H9 (cell line): ENCODE data around the gene GCLC. TPM values are rescaled to one million over a fixed set of nuclear protein-coding genes. Genes with fewer than 3 reads are reported as not detected.

Source experiments
- DNase-seq: peaks from one replicate; pipeline ENCODE4 v3.0.0-alpha.2; 2017
- H2AFZ ChIP-seq: one replicate; pipeline ENCODE4 v1.6.1; 2013; ENCODE audit warnings: mild to moderate bottlenecking, low read length, control low read depth, moderate library complexity
- H2AK5ac ChIP-seq: 2 replicates; pipeline ENCODE4 v1.6.1; 2013; ENCODE audit warnings: low read length, control low read depth, mixed read lengths; ENCODE audit not compliant: insufficient read length
- H2BK120ac ChIP-seq: one replicate; pipeline ENCODE4 v1.6.1; 2013; ENCODE audit warnings: low read depth, mild to moderate bottlenecking, low read length, control low read depth, inconsistent platforms; ENCODE audit not compliant: poor library complexity, severe bottlenecking
- H2BK12ac ChIP-seq: 2 replicates; pipeline ENCODE4 v1.6.1; 2013; ENCODE audit warnings: low read length, control low read depth, mixed read lengths, low read depth; ENCODE audit not compliant: insufficient read length
- H2BK15ac ChIP-seq: 2 replicates; pipeline ENCODE4 v1.6.1; 2013; ENCODE audit warnings: low read depth, low read length, control low read depth
- H2BK20ac ChIP-seq: one replicate; pipeline ENCODE4 v1.6.1; 2013; ENCODE audit warnings: low read depth, mild to moderate bottlenecking, low read length, control low read depth, inconsistent platforms; ENCODE audit not compliant: poor library complexity, severe bottlenecking
- H2BK5ac ChIP-seq: 2 replicates; pipeline ENCODE4 v1.6.1; 2013; ENCODE audit warnings: low read length, control low read depth, mixed read lengths; ENCODE audit not compliant: insufficient read length
- H3K14ac ChIP-seq: 2 replicates; pipeline ENCODE4 v1.6.1; 2013; ENCODE audit warnings: low read length, control low read depth; ENCODE audit not compliant: insufficient read depth
- H3K18ac ChIP-seq: 2 replicates; pipeline ENCODE4 v1.6.1; 2013; ENCODE audit warnings: low read depth, mild to moderate bottlenecking, mixed read lengths, low read length, control low read depth; ENCODE audit not compliant: insufficient read length
- H3K23ac ChIP-seq: 2 replicates; pipeline ENCODE4 v1.6.1; 2013; ENCODE audit warnings: low read length, control low read depth, mixed read lengths, low read depth; ENCODE audit not compliant: insufficient read length
- H3K23me2 ChIP-seq: 2 replicates; pipeline ENCODE4 v1.6.1; 2013; ENCODE audit warnings: low read depth, mild to moderate bottlenecking, mixed read lengths, low read length, control low read depth; ENCODE audit not compliant: insufficient read length, poor library complexity, severe bottlenecking
- H3K27ac ChIP-seq: 2 replicates; pipeline ENCODE4 v1.5.1; 2013; ENCODE audit warnings: low read length, control low read depth, mixed read lengths, low read depth; ENCODE audit not compliant: insufficient read length
- H3K27me3 ChIP-seq: 2 replicates; pipeline ENCODE4 v1.6.1; 2013; ENCODE audit warnings: low read length, control low read depth, inconsistent platforms; ENCODE audit not compliant: insufficient read depth
- H3K4ac ChIP-seq: 2 replicates; pipeline ENCODE4 v1.6.1; 2013; ENCODE audit warnings: low read depth, mild to moderate bottlenecking, control low read depth, inconsistent platforms, low read length, moderate library complexity
- H3K4me1 ChIP-seq: 2 replicates; pipeline ENCODE4 v1.6.1; 2013; ENCODE audit warnings: low read length, control low read depth, inconsistent platforms; ENCODE audit not compliant: insufficient read depth
- H3K4me2 ChIP-seq: 2 replicates; pipeline ENCODE4 v1.6.1; 2013; ENCODE audit warnings: low read length, control low read depth, mixed read lengths; ENCODE audit not compliant: insufficient read length, insufficient read depth
- H3K56ac ChIP-seq: 2 replicates; pipeline ENCODE4 v1.6.1; 2013; ENCODE audit warnings: low read depth, mild to moderate bottlenecking, mixed read lengths, low read length, control low read depth; ENCODE audit not compliant: insufficient read length
- H3K79me1 ChIP-seq: 2 replicates; pipeline ENCODE4 v1.6.1; 2013; ENCODE audit warnings: low read depth, mild to moderate bottlenecking, moderate library complexity, low read length, control low read depth, inconsistent platforms; ENCODE audit not compliant: insufficient read depth, poor library complexity, severe bottlenecking
- H3K79me2 ChIP-seq: 2 replicates; pipeline ENCODE4 v1.6.1; 2013; ENCODE audit warnings: low read length, control low read depth, inconsistent platforms; ENCODE audit not compliant: insufficient read depth
- H3K9ac ChIP-seq: 2 replicates; pipeline ENCODE4 v1.6.1; 2013; ENCODE audit warnings: low read length, control low read depth, mixed read lengths; ENCODE audit not compliant: insufficient read length; ENCODE audit errors: extremely low read depth
- H3K9me3 ChIP-seq: one replicate; pipeline ENCODE4 v1.6.1; 2013; ENCODE audit warnings: low read depth, low read length, inconsistent platforms; ENCODE audit not compliant: control insufficient read depth
- H3T11ph ChIP-seq: one replicate; pipeline ENCODE4 v1.6.1; 2013; ENCODE audit warnings: mild to moderate bottlenecking, low read length, control low read depth, inconsistent platforms
- H4K20me1 ChIP-seq: one replicate; pipeline ENCODE4 v1.6.1; 2013; ENCODE audit not compliant: control insufficient read depth, insufficient read length, insufficient read depth
- H4K5ac ChIP-seq: 2 replicates; pipeline ENCODE4 v1.6.1; 2013; ENCODE audit warnings: low read depth, mild to moderate bottlenecking, mixed read lengths, low read length, control low read depth; ENCODE audit not compliant: insufficient read length
- H4K8ac ChIP-seq: replicated peaks from 2 replicates; pipeline ENCODE4 v1.6.1; 2013; ENCODE audit warnings: low read length, control low read depth, mixed read lengths, low read depth; ENCODE audit not compliant: insufficient read length
- H4K91ac ChIP-seq: 2 replicates; pipeline ENCODE4 v1.6.1; 2013; ENCODE audit warnings: low read depth, mild to moderate bottlenecking, moderate library complexity, mixed read lengths, low read length, control low read depth; ENCODE audit not compliant: insufficient read length
- H3K27ac Mint-ChIP-seq, 3 experiments: 2 replicates in 2 of 3; 3 replicates in 1 of 3; pipeline ENCODE4 v1.8.0; 2020 to 2021; ENCODE audit warnings: mixed read lengths in 3 of 3, mild to moderate bottlenecking in 1 of 3, moderate library complexity in 1 of 3
- H3K27me3 Mint-ChIP-seq: 2 replicates; pipeline ENCODE4 v1.8.0; 2021; ENCODE audit warnings: low read depth, mild to moderate bottlenecking, moderate library complexity, mixed read lengths
- H3K36me3 Mint-ChIP-seq, 3 experiments: 2 replicates in 2 of 3; 3 replicates in 1 of 3; pipeline ENCODE4 v1.8.0; 2020 to 2021; ENCODE audit warnings: low read depth in 3 of 3, mixed read lengths in 3 of 3; ENCODE audit not compliant: insufficient read depth in 1 of 3
- H3K4me1 Mint-ChIP-seq, 2 experiments: 2 replicates each; pipeline ENCODE4 v1.8.0; 2020; ENCODE audit warnings: mixed read lengths in 2 of 2
- H3K4me3 Mint-ChIP-seq, 2 experiments: 2 replicates in 1 of 2; 3 replicates in 1 of 2; pipeline ENCODE4 v1.8.0; 2020 to 2021; ENCODE audit warnings: mild to moderate bottlenecking in 2 of 2, mixed read lengths in 2 of 2, moderate library complexity in 1 of 2
- H3K9me3 Mint-ChIP-seq, 2 experiments: 2 replicates in 1 of 2; 3 replicates in 1 of 2; pipeline ENCODE4 v1.8.0; 2020; ENCODE audit warnings: mild to moderate bottlenecking in 2 of 2, mixed read lengths in 2 of 2, moderate library complexity in 1 of 2
- WGBS: extraction: QIAGEN DNeasy Blood & Tissue Kit; methylation state at CpG from one replicate; pipeline ENCODE4 v1.1.7; 2013; ENCODE audit warnings: missing lambda C conversion rate, low lambda C conversion rate, mixed read lengths; ENCODE audit not compliant: insufficient read length; ENCODE audit errors: extremely low coverage; 5-methylcytosine and 5-hydroxymethylcytosine counted together
- total RNA-seq: library from RNA; stranded (reverse); gene quantifications from 2 replicates; pipeline ENCODE4 v1.2.1, GENCODE V29; 2021
- TF ChIP-seq, protein P1 (sequence below): fragments of 200-600 bp; sonication (generic); conservative IDR thresholded peaks from 3 replicates; pipeline ENCODE4 v1.8.0; 2021; ENCODE audit warnings: antibody characterized with exemption, mild to moderate bottlenecking

The GCLC gene
- total RNA-seq, 1 experiment from 2014 or later, result 55.5 TPM

DNA sequence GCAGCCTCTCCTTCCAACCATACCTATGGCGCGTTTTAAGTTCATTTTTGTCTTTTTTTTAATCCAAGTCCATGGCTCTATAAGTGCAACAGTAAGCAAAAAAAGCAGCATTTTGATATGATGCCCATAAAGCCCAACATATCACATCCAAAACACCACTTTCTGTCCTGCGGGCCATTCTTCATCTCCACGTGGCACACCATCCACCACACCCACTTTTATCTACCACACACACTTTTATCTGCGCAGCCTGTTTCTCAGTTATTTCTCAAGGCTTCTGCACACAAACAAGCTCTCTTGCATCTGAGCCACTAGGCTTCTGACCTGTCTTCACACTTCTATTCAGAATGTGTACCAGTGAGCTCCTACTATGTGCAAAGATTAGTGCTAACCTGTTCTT is 5.3 kb downstream of the GCLC start:
- Histone ChIP-seq H3K27ac (no peak overlapping the region), H2AK5ac (no peak overlapping the region), H3K79me1 (peaks cover 5% of the 10 kb centered on the region), H3K79me2 (peaks cover 30% of the 10 kb centered on the region; the same call in 1 of the 2 replicates), H3K56ac (no peak overlapping the region), H3K14ac (no peak overlapping the region), H4K91ac (no peak overlapping the region), H3K4me2 (no peak overlapping the region), H2BK12ac (no peak overlapping the region), H2BK120ac (no peak overlapping the region), H4K8ac (no peak overlapping the region), H3K18ac (no peak overlapping the region), H4K5ac (no peak overlapping the region), H3K23me2 (peaks cover 5% of the 10 kb centered on the region), H2BK5ac (no peak overlapping the region), H2BK20ac (no peak overlapping the region), H4K20me1 (no peaks in the 10 kb centered on the region), H2BK15ac (no peak overlapping the region), H3K27me3 (no peaks in the 10 kb centered on the region), H2AFZ (no peak overlapping the region), H3K9ac (no peak overlapping the region), H3K4ac (no peak overlapping the region), H3K4me1 (peaks cover 2% of the 10 kb centered on the region; the same call in 1 of the 2 replicates), H3T11ph (no peak overlapping the region), H3K23ac (no peak overlapping the region), H3K9me3 (no peaks in the 10 kb centered on the region)
- TF ChIP-seq, protein P1, sequence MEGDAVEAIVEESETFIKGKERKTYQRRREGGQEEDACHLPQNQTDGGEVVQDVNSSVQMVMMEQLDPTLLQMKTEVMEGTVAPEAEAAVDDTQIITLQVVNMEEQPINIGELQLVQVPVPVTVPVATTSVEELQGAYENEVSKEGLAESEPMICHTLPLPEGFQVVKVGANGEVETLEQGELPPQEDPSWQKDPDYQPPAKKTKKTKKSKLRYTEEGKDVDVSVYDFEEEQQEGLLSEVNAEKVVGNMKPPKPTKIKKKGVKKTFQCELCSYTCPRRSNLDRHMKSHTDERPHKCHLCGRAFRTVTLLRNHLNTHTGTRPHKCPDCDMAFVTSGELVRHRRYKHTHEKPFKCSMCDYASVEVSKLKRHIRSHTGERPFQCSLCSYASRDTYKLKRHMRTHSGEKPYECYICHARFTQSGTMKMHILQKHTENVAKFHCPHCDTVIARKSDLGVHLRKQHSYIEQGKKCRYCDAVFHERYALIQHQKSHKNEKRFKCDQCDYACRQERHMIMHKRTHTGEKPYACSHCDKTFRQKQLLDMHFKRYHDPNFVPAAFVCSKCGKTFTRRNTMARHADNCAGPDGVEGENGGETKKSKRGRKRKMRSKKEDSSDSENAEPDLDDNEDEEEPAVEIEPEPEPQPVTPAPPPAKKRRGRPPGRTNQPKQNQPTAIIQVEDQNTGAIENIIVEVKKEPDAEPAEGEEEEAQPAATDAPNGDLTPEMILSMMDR, result no peak
- Mint-ChIP-seq H3K4me3 (no peak overlapping the region), H3K27me3 (no peaks in the 10 kb centered on the region), H3K36me3 (peaks cover 3 to 23% (median 9%) of the 10 kb centered on the region in 3 experiments; a peak in 6 of 7 replicates), H3K9me3 (no peaks in the 10 kb centered on the region), H3K27ac (no peak overlapping the region; a peak in 1 of 7 replicates), H3K4me1 (peaks cover 45 to 49% of the 10 kb centered on the region in 2 experiments)
- WGBS, result no CpG with 5 or more reads among the region's 5 CpGs
- no peak for DNase-seq
